Testis (tissue), 3 donors: ENCODE data around the gene MYL7. TPM values are rescaled to one million over a fixed set of nuclear protein-coding genes. Genes with fewer than 3 reads are reported as not detected.

Experiments
- DNase-seq: peaks from one replicate; pipeline ENCODE4 v3.0.0-alpha.2; 2019
- H3K27ac ChIP-seq, 2 donors: fragments of 200-600 bp; sonication (generic); one replicate each; pipeline ENCODE4 v1.5.1; 2019
- H3K27me3 ChIP-seq: fragments of 200-600 bp; sonication (generic); one replicate; pipeline ENCODE4 v1.5.1; 2019
- H3K36me3 ChIP-seq: fragments of 200-600 bp; sonication (generic); one replicate; pipeline ENCODE4 v1.5.1; 2017; ENCODE audit warnings: low read depth; ENCODE audit errors: missing control alignments
- H3K4me1 ChIP-seq: fragments of 200-600 bp; sonication (generic); one replicate; pipeline ENCODE4 v1.5.1; 2019
- H3K4me3 ChIP-seq, 2 donors: fragments of 200-600 bp; sonication (generic); one replicate each; pipeline ENCODE4 v1.5.1; 2017 to 2019
- H3K9me3 ChIP-seq: fragments of 200-600 bp; sonication (generic); one replicate; pipeline ENCODE4 v1.5.1; 2017
- POLR2A ChIP-seq: fragments of 450-650 bp; IDR thresholded peaks from one replicate; pipeline ENCODE4 v1.6.1; 2017; ENCODE audit warnings: antibody characterized with exemption, mild to moderate bottlenecking, moderate library complexity
- WGBS, 2 donors: methylation state at CpG; one replicate each; pipeline ENCODE4 v1.1.5; 2018; 5-methylcytosine and 5-hydroxymethylcytosine counted together
- intact Hi-C: fragments of 100-400 bp; cut with DNase I; formaldehyde crosslinking; loops from one replicate; pipeline ENCODE4 v1.15.1; 2023; ENCODE audit warnings: low total_unique reads
- polyA plus RNA-seq: library from polyadenylated mRNA; stranded (reverse); fragments of 350-450 nt; fragmentation: Illumina TruSeq; extraction: RNeasy Lipid Tissue Mini Kit (QIAGEN cat#74804); gene quantifications from one replicate; pipeline ENCODE4 v1.2.3, GENCODE V29; 2014; ENCODE audit warnings: low read depth, low replicate concordance; ENCODE audit not compliant: insufficient read depth
- total RNA-seq, 2 donors: library from RNA; depleted of rRNA; stranded (reverse); fragments of >200 nt; gene quantifications; one replicate each; pipeline ENCODE4 v1.2.3, GENCODE V29; 2016
- TF ChIP-seq, protein P1 (sequence below), 3 experiments: fragments of 450-650 bp in 2 of 3; fragments of 200-600 bp in 1 of 3; sonication (generic) in 1 of 3; IDR thresholded peaks; one replicate each; pipeline ENCODE4 v1.5.1; 2016 to 2019; ENCODE audit warnings: antibody characterized with exemption in 3 of 3, mild to moderate bottlenecking in 2 of 3, moderate library complexity in 1 of 3

MYL7 gene
- total and polyA plus RNA-seq, 3 donors from 2014 or later, result 1.5 to 1.7 TPM; not detected in 1

DNA sequence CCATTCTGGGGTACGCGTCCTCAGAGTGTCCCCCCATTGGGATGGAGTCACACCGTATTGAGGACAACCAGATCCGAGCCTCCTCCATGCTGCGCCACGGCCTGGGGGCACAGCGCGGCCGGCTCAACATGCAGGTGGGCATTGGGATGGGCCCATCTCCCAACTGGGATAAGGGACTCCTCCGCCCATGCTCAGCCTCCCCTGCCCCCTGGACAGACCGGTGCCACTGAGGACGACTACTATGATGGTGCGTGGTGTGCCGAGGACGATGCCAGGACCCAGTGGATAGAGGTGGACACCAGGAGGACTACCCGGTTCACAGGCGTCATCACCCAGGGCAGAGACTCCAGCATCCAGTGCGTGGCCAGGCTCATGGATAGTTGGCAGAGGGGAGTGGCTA is 31.1 kb downstream of the MYL7 start:
- Histone ChIP-seq H3K9me3 (no peaks in the 10 kb centered on the region), H3K27ac (no peak overlapping the region), H3K36me3 (no peaks in the 10 kb centered on the region), H3K27me3 (no peaks in the 10 kb centered on the region), H3K4me3 (no peak overlapping the region), H3K4me1 (peaks cover 6% of the 10 kb centered on the region)
- WGBS, 2 donors, result 80 to 92% methylated on average over 1 to 18 of the region's 18 CpGs
- no peak for DNase-seq
- TF ChIP-seq POLR2A, result no peak
- TF ChIP-seq, protein P1, sequence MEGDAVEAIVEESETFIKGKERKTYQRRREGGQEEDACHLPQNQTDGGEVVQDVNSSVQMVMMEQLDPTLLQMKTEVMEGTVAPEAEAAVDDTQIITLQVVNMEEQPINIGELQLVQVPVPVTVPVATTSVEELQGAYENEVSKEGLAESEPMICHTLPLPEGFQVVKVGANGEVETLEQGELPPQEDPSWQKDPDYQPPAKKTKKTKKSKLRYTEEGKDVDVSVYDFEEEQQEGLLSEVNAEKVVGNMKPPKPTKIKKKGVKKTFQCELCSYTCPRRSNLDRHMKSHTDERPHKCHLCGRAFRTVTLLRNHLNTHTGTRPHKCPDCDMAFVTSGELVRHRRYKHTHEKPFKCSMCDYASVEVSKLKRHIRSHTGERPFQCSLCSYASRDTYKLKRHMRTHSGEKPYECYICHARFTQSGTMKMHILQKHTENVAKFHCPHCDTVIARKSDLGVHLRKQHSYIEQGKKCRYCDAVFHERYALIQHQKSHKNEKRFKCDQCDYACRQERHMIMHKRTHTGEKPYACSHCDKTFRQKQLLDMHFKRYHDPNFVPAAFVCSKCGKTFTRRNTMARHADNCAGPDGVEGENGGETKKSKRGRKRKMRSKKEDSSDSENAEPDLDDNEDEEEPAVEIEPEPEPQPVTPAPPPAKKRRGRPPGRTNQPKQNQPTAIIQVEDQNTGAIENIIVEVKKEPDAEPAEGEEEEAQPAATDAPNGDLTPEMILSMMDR (IDR thresholded peaks at IDR 0.05), result no peak
- intact Hi-C loops, result no loop called here

DNA sequence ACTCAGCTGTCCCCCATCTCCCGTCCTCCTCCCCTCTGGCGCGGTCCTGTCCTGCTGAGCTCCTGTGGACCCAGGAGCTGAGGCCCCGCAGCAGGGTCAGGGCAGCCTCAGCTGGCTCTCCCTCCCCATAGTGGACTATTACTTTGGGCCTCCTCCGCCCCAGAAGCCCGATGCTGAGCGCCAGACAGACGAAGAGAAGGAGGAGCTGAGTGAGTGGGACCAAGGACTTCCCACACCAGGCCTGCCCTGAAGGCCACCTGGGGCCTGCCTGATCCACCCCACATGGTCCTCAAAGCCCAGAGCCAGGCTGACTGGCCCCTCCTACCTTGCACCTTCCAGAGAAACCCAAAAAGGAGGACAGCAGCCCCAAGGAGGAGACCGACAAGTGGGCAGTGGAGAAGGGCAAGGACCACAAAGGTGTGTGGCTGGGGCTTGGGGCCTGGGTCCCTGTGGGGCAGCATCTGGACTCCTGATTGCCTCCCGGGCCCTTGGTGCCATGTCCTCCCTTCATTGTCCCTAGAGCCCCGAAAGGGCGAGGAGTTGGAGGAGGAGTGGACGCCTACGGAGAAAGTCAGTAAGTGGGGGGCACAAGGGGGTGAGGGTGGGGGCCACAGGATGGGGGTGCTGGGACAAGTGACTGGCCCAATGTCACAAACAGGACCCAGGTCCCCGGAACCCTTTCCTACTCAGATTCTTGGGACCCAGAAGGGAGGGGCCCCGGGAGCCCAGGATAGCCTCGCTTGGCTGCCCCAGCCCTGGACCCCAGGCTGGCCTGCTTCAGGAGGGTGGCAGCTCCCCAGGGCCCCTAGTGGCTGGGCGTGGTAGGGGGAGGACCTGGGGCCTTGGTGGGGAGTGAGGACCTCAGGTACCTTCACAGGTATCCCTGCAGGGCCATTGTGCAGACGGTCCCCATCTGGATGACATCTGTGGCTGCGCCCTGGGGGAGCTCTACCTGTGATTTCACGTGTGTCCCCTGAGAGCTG is 32.1 kb downstream of the MYL7 start:
- H3K9me3 ChIP-seq, result no peaks in the 10 kb centered on the region
- DNase-seq, result no peak
- intact Hi-C loops, result no loop called here
- H3K36me3 ChIP-seq, result no peaks in the 10 kb centered on the region
- TF ChIP-seq, protein P1 (IDR thresholded peaks at IDR 0.05), result no peak
- no peak for TF ChIP-seq POLR2A
- no peak overlapping the region for H3K4me3 ChIP-seq
- WGBS, 2 donors, result 69 to 84% methylated on average over 11 to 21 of the region's 21 CpGs
- H3K27me3 ChIP-seq, result no peaks in the 10 kb centered on the region
- peaks cover 6% of the 10 kb centered on the region for H3K4me1 ChIP-seq
- H3K27ac ChIP-seq, result no peak overlapping the region

DNA sequence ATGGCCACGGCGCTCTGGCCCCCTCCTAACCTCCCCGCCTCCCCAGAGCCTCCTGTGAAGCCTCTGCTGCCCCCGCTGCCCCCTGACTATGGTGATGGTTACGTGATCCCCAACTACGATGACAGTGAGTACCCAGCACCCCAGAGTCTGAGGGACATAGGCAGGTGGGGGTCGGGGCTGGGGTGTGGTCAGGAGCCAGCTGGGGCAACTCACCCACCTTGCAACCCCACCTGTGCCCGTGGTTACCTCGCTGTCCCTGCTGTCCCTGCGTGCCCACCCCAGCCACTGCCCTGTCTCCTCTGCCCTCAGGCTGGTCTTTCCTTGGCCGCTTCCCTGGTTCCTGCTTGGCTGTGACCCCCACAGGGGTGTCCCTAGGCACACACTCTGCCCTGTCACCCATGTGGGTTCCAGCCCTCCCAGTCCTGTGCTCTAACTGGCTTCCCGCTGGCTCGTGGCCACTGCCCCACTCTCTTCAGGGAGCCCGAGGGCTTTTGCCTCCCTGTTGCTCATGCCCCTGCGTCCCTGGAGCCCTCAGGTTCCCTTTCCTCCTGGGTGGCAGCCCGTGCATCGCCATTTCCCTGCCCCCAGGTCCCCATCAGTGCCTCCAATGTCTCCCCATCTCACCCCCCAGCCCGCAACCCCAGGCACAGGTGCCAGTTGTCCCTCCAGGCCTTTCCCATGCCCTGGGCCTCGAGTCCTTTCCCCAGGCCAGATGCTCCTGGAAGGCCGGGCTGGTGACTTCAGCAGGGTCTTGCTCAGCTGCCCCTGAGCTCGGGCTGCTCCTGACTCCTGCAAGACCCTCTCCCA is 33.0 kb downstream of the MYL7 start:
- TF ChIP-seq POLR2A, result no peak
- TF ChIP-seq, protein P1 (IDR thresholded peaks at IDR 0.05), result no peak
- H3K4me3 ChIP-seq, result no peak overlapping the region
- H3K36me3 ChIP-seq, result no peaks in the 10 kb centered on the region
- H3K4me1 ChIP-seq, result peaks cover 6% of the 10 kb centered on the region
- 86 to 91% methylated on average over 15 to 21 of the region's 21 CpGs for WGBS, 2 donors
- DNase-seq, result no peak
- no peaks in the 10 kb centered on the region for H3K9me3 ChIP-seq
- intact Hi-C loops, result no loop called here
- H3K27ac ChIP-seq, result peak overlapping the region in 1 of 2 donors; percentile 94
- H3K27me3 ChIP-seq, result no peaks in the 10 kb centered on the region

DNA sequence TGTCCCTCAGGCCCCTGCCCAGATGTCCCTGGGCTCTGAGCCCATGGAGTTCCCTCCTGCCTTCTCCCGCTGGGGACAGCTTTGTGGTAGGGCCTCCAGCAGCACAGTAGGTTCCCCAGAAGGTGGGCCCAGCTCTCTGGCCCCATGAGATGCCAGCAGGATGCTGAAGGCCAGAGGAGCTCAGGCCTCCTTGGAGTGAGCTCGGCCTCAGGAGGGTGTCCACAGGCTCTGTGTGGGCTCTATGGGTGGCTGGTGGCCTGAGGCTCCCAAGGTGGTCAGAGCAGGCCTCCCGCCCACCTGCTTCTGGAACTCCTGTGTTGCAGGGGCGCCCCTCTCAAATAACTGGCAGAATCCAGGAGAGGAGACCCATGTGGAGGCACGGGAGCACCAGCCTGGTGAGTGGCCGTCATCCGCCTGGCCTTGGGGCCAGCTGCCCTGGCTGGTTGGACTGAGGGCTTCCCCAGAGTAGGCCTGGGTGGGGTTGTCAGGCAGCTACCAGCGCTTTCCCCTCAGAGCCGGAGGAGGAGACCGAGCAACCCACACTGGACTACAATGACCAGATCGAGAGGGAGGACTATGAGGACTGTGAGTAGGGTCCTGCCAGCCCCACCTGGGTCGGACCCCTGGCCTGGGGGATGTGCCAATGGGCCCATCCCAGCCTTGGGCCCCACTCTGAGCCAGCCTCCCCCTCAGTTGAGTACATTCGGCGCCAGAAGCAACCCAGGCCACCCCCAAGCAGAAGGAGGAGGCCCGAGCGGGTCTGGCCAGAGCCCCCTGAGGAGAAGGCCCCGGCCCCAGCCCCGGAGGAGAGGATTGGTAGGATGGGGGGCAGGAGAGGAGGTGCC is 33.8 kb downstream of the MYL7 start:
- Histone ChIP-seq H3K4me3 (no peak overlapping the region), H3K27ac (peak overlapping the region in 1 of 2 donors; percentile 94), H3K4me1 (peaks cover 6% of the 10 kb centered on the region), H3K9me3 (no peaks in the 10 kb centered on the region), H3K27me3 (no peaks in the 10 kb centered on the region), H3K36me3 (no peaks in the 10 kb centered on the region)
- intact Hi-C loops, result no loop called here
- TF ChIP-seq POLR2A, result no peak
- TF ChIP-seq, protein P1 (IDR thresholded peaks at IDR 0.05), result no peak
- 75 to 91% methylated on average over 4 to 17 of the region's 18 CpGs for WGBS, 2 donors
- DNase-seq, result no peak
